Caco-2 (cell line): ENCODE data around the gene FAM3C. TPM values are rescaled to one million over a fixed set of nuclear protein-coding genes. Genes with fewer than 3 reads are reported as not detected.

Source experiments
- BruUV-seq: library from RNA; stranded (reverse); fragments of 400-500 nt; replicated peaks from 2 replicates; lab custom pipeline; 2021; lab: Mats Ljungman, UMichigan
- CTCF ChIA-PET: fragments of 300-600 bp; sonication (Branson Sonifier 250); formaldehyde crosslinking; loops from one replicate; lab custom pipeline; 2022; ENCODE audit warnings: antibody characterized with exemption; lab: Charles Lee
- POLR2A ChIA-PET: fragments of 300-600 bp; sonication (Branson Sonifier 250); formaldehyde crosslinking; loops from one replicate; lab custom pipeline; 2022; ENCODE audit warnings: antibody characterized with exemption; lab: Charles Lee
- DNase-seq, 2 experiments: peaks; one replicate each; pipeline versions ENCODE4 v3.0.0 to v3.0.0-alpha.2; 2020 to 2022
- H3K27me3 ChIP-seq: replicated peaks from 2 replicates; pipeline ENCODE4 v1.6.0; 2011; ENCODE audit warnings: low read length; ENCODE audit not compliant: control insufficient read depth, insufficient read depth
- H3K36me3 ChIP-seq: 2 replicates; pipeline ENCODE4 v1.5.1; 2011; ENCODE audit warnings: low read length; ENCODE audit not compliant: control insufficient read depth, insufficient read depth
- H3K4me1 ChIP-seq: fragments of 250-450 bp; sonication (Bioruptor Pico); 2 replicates; pipeline ENCODE4 v1.5.1; 2020; ENCODE audit warnings: mild to moderate bottlenecking
- H3K4me3 ChIP-seq: 2 replicates; pipeline ENCODE4 v1.5.1; 2011; ENCODE audit warnings: low read depth, mild to moderate bottlenecking, control low read depth, low read length
- H3K9me3 ChIP-seq: fragments of 250-450 bp; sonication (Bioruptor Pico); 2 replicates; pipeline ENCODE4 v1.5.1; 2020; ENCODE audit warnings: mild to moderate bottlenecking, moderate library complexity
- H3K27ac Mint-ChIP-seq: one replicate; pipeline ENCODE4 v1.8.0; 2022; ENCODE audit warnings: mixed read lengths; ENCODE audit not compliant: unreplicated experiment
- H3K27me3 Mint-ChIP-seq: one replicate; pipeline ENCODE4 v1.8.0; 2022; ENCODE audit warnings: mixed read lengths; ENCODE audit not compliant: insufficient read depth, unreplicated experiment
- H3K36me3 Mint-ChIP-seq: one replicate; pipeline ENCODE4 v1.8.0; 2022; ENCODE audit warnings: mild to moderate bottlenecking, mixed read lengths; ENCODE audit not compliant: insufficient read depth, unreplicated experiment
- H3K4me1 Mint-ChIP-seq: one replicate; pipeline ENCODE4 v1.8.0; 2022; ENCODE audit warnings: low read depth, mixed read lengths; ENCODE audit not compliant: unreplicated experiment
- H3K4me3 Mint-ChIP-seq: one replicate; pipeline ENCODE4 v1.8.0; 2022; ENCODE audit warnings: mild to moderate bottlenecking, moderate library complexity, mixed read lengths; ENCODE audit not compliant: unreplicated experiment
- H3K9me3 Mint-ChIP-seq: one replicate; pipeline ENCODE4 v1.8.0; 2022; ENCODE audit warnings: mixed read lengths; ENCODE audit not compliant: unreplicated experiment
- CTCF ChIP-seq, 2 experiments: fragments of 200-600 bp in 1 of 2; IDR thresholded peaks; 1 replicate in 1 of 2; 2 replicates in 1 of 2; pipeline versions ENCODE4 v1.5.1 to v1.8.0; 2011 to 2022; ENCODE audit warnings: antibody characterized with exemption in 1 of 2, control low read depth in 1 of 2, inconsistent platforms in 1 of 2, low read depth in 1 of 2, low read length in 1 of 2, mild to moderate bottlenecking in 1 of 2, moderate library complexity in 1 of 2; ENCODE audit not compliant: insufficient read depth in 1 of 2, severe bottlenecking in 1 of 2, unreplicated experiment in 1 of 2
- intact Hi-C: fragments of 100-400 bp; cut with micrococcal nuclease; formaldehyde crosslinking; loops from one replicate; pipeline ENCODE4 v1.10.0; 2022; ENCODE audit not compliant: unreplicated experiment
- total RNA-seq: library from RNA; stranded (reverse); gene quantifications from 2 replicates; pipeline ENCODE4 v1.2.3, GENCODE V29; 2022

FAM3C gene
- total RNA-seq, 1 experiment from 2014 or later: 40.5 TPM

GRCh38 chr7:121342631-121343030, 53.5 kb downstream of the FAM3C start:
- no peak overlapping the region for H3K4me3 ChIP-seq
- H3K9me3 Mint-ChIP-seq: no peaks in the 10 kb centered on the region
- ChIA-PET POLR2A (no interaction called here), CTCF (no interaction called here)
- peaks cover 7% of the 10 kb centered on the region for H3K36me3 Mint-ChIP-seq
- H3K4me1 Mint-ChIP-seq: no peaks in the 10 kb centered on the region
- no peak for DNase-seq
- no peak for TF ChIP-seq CTCF (IDR thresholded peaks at IDR 0.05; ENCODE audit: insufficient read depth in 1 of 2, low read depth in 1 of 2, low read length in 1 of 2, severe bottlenecking in 1 of 2, unreplicated experiment in 1 of 2)
- no peaks in the 10 kb centered on the region for H3K9me3 ChIP-seq
- H3K4me3 Mint-ChIP-seq: no peak overlapping the region
- no peaks in the 10 kb centered on the region for H3K36me3 ChIP-seq
- no peaks in the 10 kb centered on the region for H3K27me3 ChIP-seq
- H3K27ac Mint-ChIP-seq: no peak overlapping the region
- intact Hi-C loops: no loop called here
- H3K27me3 Mint-ChIP-seq: no peaks in the 10 kb centered on the region
- no TSS peak for BruUV-seq
- no peaks in the 10 kb centered on the region for H3K4me1 ChIP-seq

- no TSS peak for BruUV-seq
- no peaks in the 10 kb centered on the region for H3K27me3 ChIP-seq
- TF ChIP-seq CTCF (IDR thresholded peaks at IDR 0.05; ENCODE audit: insufficient read depth in 1 of 2, low read depth in 1 of 2, low read length in 1 of 2, severe bottlenecking in 1 of 2, unreplicated experiment in 1 of 2): no peak
- H3K27ac Mint-ChIP-seq: no peak overlapping the region
- no peaks in the 10 kb centered on the region for H3K9me3 ChIP-seq
- DNase-seq: no peak
- no peaks in the 10 kb centered on the region for H3K36me3 ChIP-seq
- no peaks in the 10 kb centered on the region for H3K36me3 Mint-ChIP-seq
- no peaks in the 10 kb centered on the region for H3K27me3 Mint-ChIP-seq
- H3K4me3 Mint-ChIP-seq: no peak overlapping the region
- ChIA-PET POLR2A (no interaction called here), CTCF (no interaction called here)
- no peaks in the 10 kb centered on the region for H3K9me3 Mint-ChIP-seq
- intact Hi-C loops: no loop called here
- H3K4me1 ChIP-seq: no peaks in the 10 kb centered on the region
- no peaks in the 10 kb centered on the region for H3K4me1 Mint-ChIP-seq
- no peak overlapping the region for H3K4me3 ChIP-seq
Observed at GRCh38 chr7:121341933-121342332, 54.2 kb downstream of the FAM3C start.

GRCh38 chr7:121339082-121339481, 57.0 kb downstream of the FAM3C start:
- peaks cover 3% of the 10 kb centered on the region for H3K27me3 Mint-ChIP-seq
- no TSS peak for BruUV-seq
- Histone ChIP-seq H3K4me1 (no peaks in the 10 kb centered on the region), H3K36me3 (no peaks in the 10 kb centered on the region), H3K4me3 (no peak overlapping the region), H3K27me3 (no peaks in the 10 kb centered on the region; the same call in 1 of the 2 replicates), H3K9me3 (no peaks in the 10 kb centered on the region)
- DNase-seq: no peak
- H3K27ac Mint-ChIP-seq: no peak overlapping the region
- no peak overlapping the region for H3K4me3 Mint-ChIP-seq
- ChIA-PET POLR2A (no interaction called here), CTCF (no interaction called here)
- intact Hi-C loops: no loop called here
- no peaks in the 10 kb centered on the region for H3K9me3 Mint-ChIP-seq
- TF ChIP-seq CTCF (IDR thresholded peaks at IDR 0.05; ENCODE audit: insufficient read depth in 1 of 2, low read depth in 1 of 2, low read length in 1 of 2, severe bottlenecking in 1 of 2, unreplicated experiment in 1 of 2): no peak
- H3K4me1 Mint-ChIP-seq: no peaks in the 10 kb centered on the region
- H3K36me3 Mint-ChIP-seq: no peaks in the 10 kb centered on the region
